IMR-90 (cell line): ENCODE results near the gene NMNAT1. TPM values are rescaled to one million over a fixed set of nuclear protein-coding genes. Genes with fewer than 3 reads are reported as not detected.

Experiments
- ATAC-seq: fragments of 200-7000 bp; cut with Tn5 transposase; 2 replicates; pipeline ENCODE4 v1.9.1; 2020; ENCODE audit warnings: low read depth, mild to moderate bottlenecking, moderate library complexity
- BruUV-seq: library from RNA; stranded (reverse); fragments of 400-500 nt; replicated peaks from 2 replicates; lab custom pipeline; 2021; lab: Mats Ljungman, UMichigan
- CTCF ChIA-PET: fragments of 300-600 bp; formaldehyde crosslinking; extraction: SDS; loops from one replicate; lab custom pipeline; 2021; ENCODE audit warnings: antibody characterized with exemption; lab: Yijun Ruan, JAX
- POLR2A ChIA-PET: fragments of 300-600 bp; sonication (Branson Sonifier 250); formaldehyde crosslinking; loops from one replicate; lab custom pipeline; 2022; ENCODE audit warnings: antibody characterized with exemption; ENCODE audit not compliant: unreplicated experiment; lab: Charles Lee
- DNase-seq: peaks from one replicate; pipeline ENCODE4 v3.0.0; 2013
- H2AFZ ChIP-seq: replicated peaks from 2 replicates; pipeline ENCODE3; 2013; ENCODE audit warnings: low read length, mild to moderate bottlenecking; ENCODE audit not compliant: poor library complexity
- H2AK5ac ChIP-seq: 2 replicates; pipeline ENCODE4 v1.6.1; 2013; ENCODE audit warnings: low read depth, low read length, inconsistent platforms
- H2AK9ac ChIP-seq: replicated peaks from 2 replicates; pipeline ENCODE3; 2013; ENCODE audit warnings: mild to moderate bottlenecking, low read depth, low read length, moderate library complexity; ENCODE audit not compliant: poor library complexity
- H2BK120ac ChIP-seq: 2 replicates; pipeline ENCODE4 v1.6.1; 2013; ENCODE audit warnings: low read depth, low read length, inconsistent platforms
- H2BK15ac ChIP-seq: 3 replicates; pipeline ENCODE4 v1.6.1; 2013; ENCODE audit warnings: low read depth, low read length, inconsistent platforms
- H2BK20ac ChIP-seq: 2 replicates; pipeline ENCODE4 v1.6.1; 2013; ENCODE audit warnings: low read depth, mild to moderate bottlenecking, inconsistent platforms, low read length, moderate library complexity
- H2BK5ac ChIP-seq: 2 replicates; pipeline ENCODE4 v1.6.1; 2013; ENCODE audit warnings: mild to moderate bottlenecking, low read depth, low read length, inconsistent platforms; ENCODE audit not compliant: poor library complexity, severe bottlenecking
- H3K14ac ChIP-seq: replicated peaks from 2 replicates; pipeline ENCODE4 v1.6.1; 2013; ENCODE audit warnings: low read depth, low read length, inconsistent platforms
- H3K18ac ChIP-seq: 2 replicates; pipeline ENCODE4 v1.6.1; 2013; ENCODE audit warnings: low read depth, low read length, control low read depth
- H3K23ac ChIP-seq: 2 replicates; pipeline ENCODE4 v1.6.1; 2013; ENCODE audit warnings: low read depth, low read length, inconsistent platforms
- H3K27ac ChIP-seq: 2 replicates; pipeline ENCODE4 v1.5.1; 2013; ENCODE audit warnings: mild to moderate bottlenecking, control low read depth, low read length; ENCODE audit not compliant: insufficient read depth
- H3K27me3 ChIP-seq: 2 replicates; pipeline ENCODE4 v1.6.1; 2013; ENCODE audit warnings: low read length; ENCODE audit not compliant: control insufficient read depth, insufficient read depth
- H3K36me3 ChIP-seq: 2 replicates; pipeline ENCODE4 v1.6.1; 2013; ENCODE audit warnings: low read length, mixed read lengths; ENCODE audit not compliant: control insufficient read depth, insufficient read depth
- H3K4ac ChIP-seq: 2 replicates; pipeline ENCODE4 v1.6.1; 2013; ENCODE audit warnings: low read depth, low read length, inconsistent platforms
- H3K4me1 ChIP-seq: 2 replicates; pipeline ENCODE4 v1.6.1; 2013; ENCODE audit warnings: low read length, mixed read lengths; ENCODE audit not compliant: control insufficient read depth, insufficient read depth
- H3K4me2 ChIP-seq: 2 replicates; pipeline ENCODE4 v1.6.1; 2013; ENCODE audit warnings: low read depth, mild to moderate bottlenecking, control low read depth, low read length, moderate library complexity
- H3K4me3 ChIP-seq: 2 replicates; pipeline ENCODE4 v1.5.1; 2013; ENCODE audit warnings: low read depth, mild to moderate bottlenecking, control low read depth, low read length, moderate library complexity; ENCODE audit not compliant: insufficient read depth
- H3K56ac ChIP-seq: 2 replicates; pipeline ENCODE4 v1.6.1; 2013; ENCODE audit warnings: low read length, inconsistent platforms; ENCODE audit not compliant: insufficient read depth; ENCODE audit errors: extremely low read depth
- H3K79me1 ChIP-seq, 2 experiments: 2 replicates each; pipeline ENCODE4 v1.6.1; 2013; ENCODE audit warnings: low read length in 2 of 2, inconsistent platforms in 1 of 2, low read depth in 1 of 2
- H3K9ac ChIP-seq: 2 replicates; pipeline ENCODE4 v1.6.1; 2013; ENCODE audit warnings: low read depth, low read length, control low read depth
- H3K9me1 ChIP-seq: 2 replicates; pipeline ENCODE4 v1.6.1; 2013; ENCODE audit warnings: low read length, inconsistent platforms; ENCODE audit not compliant: insufficient read depth
- H3K9me3 ChIP-seq: 2 replicates; pipeline ENCODE4 v1.6.1; 2013; ENCODE audit warnings: low read length; ENCODE audit not compliant: control insufficient read depth, insufficient read depth
- H4K20me1 ChIP-seq: 2 replicates; pipeline ENCODE4 v1.6.1; 2013; ENCODE audit warnings: low read length, inconsistent platforms; ENCODE audit not compliant: insufficient read depth
- H4K5ac ChIP-seq: 2 replicates; pipeline ENCODE4 v1.6.1; 2013; ENCODE audit warnings: mild to moderate bottlenecking, low read depth, low read length, control low read depth
- H4K8ac ChIP-seq, 2 experiments: 2 replicates each; pipeline ENCODE4 v1.6.1; 2013; ENCODE audit warnings: low read depth in 2 of 2, low read length in 2 of 2, control low read depth in 1 of 2, inconsistent platforms in 1 of 2
- H4K91ac ChIP-seq: 2 replicates; pipeline ENCODE4 v1.6.1; 2013; ENCODE audit warnings: low read depth, low read length, inconsistent platforms; ENCODE audit not compliant: insufficient read depth
- BHLHE40 ChIP-seq: fragments of 150-350 bp; IDR thresholded peaks from 2 replicates; pipeline ENCODE4 v1.6.1; 2016; ENCODE audit warnings: mild to moderate bottlenecking, low read depth, low read length
- CEBPB ChIP-seq: IDR thresholded peaks from 2 replicates; pipeline ENCODE4 v1.6.1; 2012; ENCODE audit warnings: low read depth, low read length, improper control_type of control experiment
- CHD1 ChIP-seq: IDR thresholded peaks from 2 replicates; pipeline ENCODE4 v1.6.1; 2012; ENCODE audit warnings: low read depth, low read length, improper control_type of control experiment
- CTCF ChIP-seq: conservative IDR thresholded peaks from 2 replicates; pipeline ENCODE4 v1.5.1; 2012; ENCODE audit warnings: mild to moderate bottlenecking, low read depth, low read length, improper control_type of control experiment
- FOS ChIP-seq: fragments of 150-350 bp; IDR thresholded peaks from 2 replicates; pipeline ENCODE4 v1.6.1; 2016; ENCODE audit warnings: low read depth, low read length
- MAFK ChIP-seq: IDR thresholded peaks from 2 replicates; pipeline ENCODE4 v1.6.1; 2012; ENCODE audit warnings: low read depth, low read length, improper control_type of control experiment
- MAZ ChIP-seq: IDR thresholded peaks from 2 replicates; pipeline ENCODE4 v1.6.1; 2012; ENCODE audit warnings: low read depth, mild to moderate bottlenecking, low read length, improper control_type of control experiment, moderate library complexity, borderline replicate concordance
- MXI1 ChIP-seq: IDR thresholded peaks from 2 replicates; pipeline ENCODE4 v1.6.1; 2012; ENCODE audit warnings: low read depth, mild to moderate bottlenecking, low read length, moderate library complexity, borderline replicate concordance
- NFE2L2 ChIP-seq: fragments of 150-350 bp; IDR thresholded peaks from 2 replicates; pipeline ENCODE4 v1.6.1; 2016; ENCODE audit warnings: low read depth, mild to moderate bottlenecking, low read length
- POLR2A ChIP-seq: IDR thresholded peaks from 2 replicates; pipeline ENCODE4 v1.6.1; 2012; ENCODE audit warnings: mild to moderate bottlenecking, low read depth, low read length
- RAD21 ChIP-seq: IDR thresholded peaks from 2 replicates; pipeline ENCODE4 v1.6.1; 2012; ENCODE audit warnings: low read length, improper control_type of control experiment
- RCOR1 ChIP-seq: IDR thresholded peaks from 2 replicates; pipeline ENCODE4 v1.6.1; 2012; ENCODE audit warnings: mild to moderate bottlenecking, low read length, improper control_type of control experiment; ENCODE audit not compliant: insufficient replicate concordance
- RFX5 ChIP-seq: IDR thresholded peaks from 2 replicates; pipeline ENCODE4 v1.8.0; 2012; ENCODE audit warnings: low read depth, mild to moderate bottlenecking, low read length, moderate library complexity
- SMC3 ChIP-seq: fragments of 150-350 bp; IDR thresholded peaks from 2 replicates; pipeline ENCODE4 v1.6.1; 2016; ENCODE audit warnings: low read depth, mild to moderate bottlenecking, antibody characterized with exemption, low read length, moderate library complexity
- WGBS, 2 experiments: methylation state at CpG; one replicate each; pipeline versions ENCODE4 v1.1.5 to v1.1.7; 2013; ENCODE audit warnings: missing lambda C conversion rate in 2 of 2; ENCODE audit not compliant: insufficient read length in 1 of 2; ENCODE audit errors: extremely low coverage in 2 of 2; 5-methylcytosine and 5-hydroxymethylcytosine counted together
- dilution Hi-C: fragments of 300-500 bp; cut with HindIII; formaldehyde crosslinking; loops from one replicate; pipeline ENCODE4 v1.14.3; 2018; ENCODE audit warnings: low sequenced_read_pairs; ENCODE audit not compliant: unreplicated experiment
- in situ Hi-C: fragments of 300-500 bp; cut with MboI; formaldehyde crosslinking; loops from 3 replicates; pipeline ENCODE4 v1.14.3; 2019; ENCODE audit warnings: low sequenced_read_pairs, inconsistent platforms, mixed read lengths
- intact Hi-C: fragments of 100-400 bp; cut with micrococcal nuclease; formaldehyde crosslinking; loops from 2 replicates; pipeline ENCODE4 v1.10.0; 2022
- polyA plus RNA-seq, 3 experiments: library from polyadenylated mRNA; depleted of rRNA; stranded (reverse); fragments of >200 nt; gene quantifications; 2 replicates each; pipeline ENCODE4 v1.2.3, GENCODE V29; 2012; ENCODE audit warnings: low replicate concordance in 1 of 3
- total RNA-seq: library from RNA; depleted of rRNA; stranded (reverse); fragments of >200 nt; gene quantifications from 2 replicates; pipeline ENCODE4 v1.2.3, GENCODE V29; 2012
- TF ChIP-seq, protein P1 (sequence below): fragments of 150-350 bp; IDR thresholded peaks from 2 replicates; pipeline ENCODE4 v1.6.1; 2017; ENCODE audit warnings: mild to moderate bottlenecking, antibody characterized with exemption, low read length, low read depth
- TF ChIP-seq, protein P2 (sequence below): fragments of 150-350 bp; IDR thresholded peaks from 2 replicates; pipeline ENCODE4 v1.6.1; 2016; ENCODE audit warnings: low read depth, mild to moderate bottlenecking, low read length, moderate library complexity, borderline replicate concordance

Gene NMNAT1
- total and polyA plus RNA-seq, 2 of the 4 experiments (the other 2 are of a cell fraction) = 9.1 to 11.7 TPM

DNA sequence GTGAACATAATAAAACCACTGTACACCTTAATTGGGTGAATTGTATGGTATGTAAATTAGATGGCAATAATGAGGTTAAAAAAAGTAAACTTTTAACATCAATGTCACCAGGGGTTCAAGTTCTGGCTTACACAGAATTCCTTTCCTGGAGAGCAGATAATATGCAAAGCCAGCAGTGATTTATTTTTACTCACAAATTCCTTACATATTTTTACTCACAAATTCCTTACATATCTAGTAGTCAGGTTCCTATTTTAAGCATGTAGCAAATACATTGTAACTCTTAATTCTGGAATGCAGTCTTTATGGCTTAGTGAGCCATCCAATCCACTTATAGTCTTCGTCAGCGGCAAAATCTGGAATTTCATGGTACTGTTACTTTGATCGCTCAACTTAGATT lies 88.2 kb downstream of the NMNAT1 start:
- POLR2A ChIA-PET = no interaction called here
- peak; percentile 75 for DNase-seq
- Histone ChIP-seq H2BK15ac (no peak overlapping the region), H3K4me1 (peaks cover 6% of the 10 kb centered on the region; the same call in 1 of the 2 replicates), H3K79me1 (peaks cover 0 to 16% of the 10 kb centered on the region in 2 experiments; a peak in 2 of 4 replicates), H3K4me2 (no peak overlapping the region), H4K20me1 (peaks cover 5% of the 10 kb centered on the region; the same call in 1 of the 2 replicates), H3K56ac (no peak overlapping the region), H2AK5ac (no peak overlapping the region), H3K18ac (no peak overlapping the region), H4K5ac (no peak overlapping the region), H2AFZ (no peak overlapping the region), H3K23ac (no peak overlapping the region), H3K4ac (no peak overlapping the region), H3K9ac (no peak overlapping the region), H3K9me3 (no peaks in the 10 kb centered on the region), H2BK20ac (no peak overlapping the region), H3K9me1 (no peaks in the 10 kb centered on the region), H2BK5ac (no peak overlapping the region), H3K4me3 (no peak overlapping the region), H3K14ac (no peak overlapping the region), H2AK9ac (no peak overlapping the region), H4K91ac (no peak overlapping the region), H3K27me3 (no peaks in the 10 kb centered on the region), H3K36me3 (no peaks in the 10 kb centered on the region), H3K27ac (no peak overlapping the region), H4K8ac (no peak overlapping the region), H2BK120ac (0 out of 2 replicates have a peak overlapping the region, but pooled peaks have one; percentile 32)
- CTCF ChIA-PET = no interaction called here
- intact Hi-C loops (loop anchor here (5.0 to 10.0 kb wide), 3 partner anchors 44 to 393 kb away; partner anchors contain the start of gene KIF1B), in situ Hi-C loops (no loop called here), dilution Hi-C loops (no loop called here)
- ATAC-seq = no peak
- TF ChIP-seq, protein P1, sequence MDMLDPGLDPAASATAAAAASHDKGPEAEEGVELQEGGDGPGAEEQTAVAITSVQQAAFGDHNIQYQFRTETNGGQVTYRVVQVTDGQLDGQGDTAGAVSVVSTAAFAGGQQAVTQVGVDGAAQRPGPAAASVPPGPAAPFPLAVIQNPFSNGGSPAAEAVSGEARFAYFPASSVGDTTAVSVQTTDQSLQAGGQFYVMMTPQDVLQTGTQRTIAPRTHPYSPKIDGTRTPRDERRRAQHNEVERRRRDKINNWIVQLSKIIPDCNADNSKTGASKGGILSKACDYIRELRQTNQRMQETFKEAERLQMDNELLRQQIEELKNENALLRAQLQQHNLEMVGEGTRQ = no peak
- no peak for TF ChIP-seq RCOR1
- TF ChIP-seq MAZ = no peak
- no peak for TF ChIP-seq MAFK
- no peak for TF ChIP-seq NFE2L2
- TF ChIP-seq MXI1 = no peak
- TF ChIP-seq RAD21 = no peak
- TF ChIP-seq RFX5 = no peak
- no peak for TF ChIP-seq FOS
- TF ChIP-seq CEBPB = no peak
- no peak for TF ChIP-seq SMC3
- TF ChIP-seq BHLHE40 = no peak
- TF ChIP-seq CTCF = no peak
- no peak for TF ChIP-seq POLR2A
- no peak for TF ChIP-seq CHD1
- TF ChIP-seq, protein P2, sequence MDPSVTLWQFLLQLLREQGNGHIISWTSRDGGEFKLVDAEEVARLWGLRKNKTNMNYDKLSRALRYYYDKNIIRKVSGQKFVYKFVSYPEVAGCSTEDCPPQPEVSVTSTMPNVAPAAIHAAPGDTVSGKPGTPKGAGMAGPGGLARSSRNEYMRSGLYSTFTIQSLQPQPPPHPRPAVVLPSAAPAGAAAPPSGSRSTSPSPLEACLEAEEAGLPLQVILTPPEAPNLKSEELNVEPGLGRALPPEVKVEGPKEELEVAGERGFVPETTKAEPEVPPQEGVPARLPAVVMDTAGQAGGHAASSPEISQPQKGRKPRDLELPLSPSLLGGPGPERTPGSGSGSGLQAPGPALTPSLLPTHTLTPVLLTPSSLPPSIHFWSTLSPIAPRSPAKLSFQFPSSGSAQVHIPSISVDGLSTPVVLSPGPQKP = no peak
- BruUV-seq = no TSS peak
- WGBS, 2 experiments = no CpG with 5 or more reads among the region's 3 CpGs
